ENCODE measurements around the gene LDB1.
A peak's percentile ranks its signal among the peaks of the same experiment; 100 is the strongest.

The LDB1 gene

GRCh38 chr10:102102421-102102820, 17.7 kb downstream of the LDB1 start:
- Histone ChIP-seq H3K4ac (ENCODE audit: low read depth, low read length) (no peak overlapping the region), H4K5ac (ENCODE audit: low read length) (no peak overlapping the region), H3K18ac (ENCODE audit: low read length) (no peak overlapping the region), H2BK5ac (ENCODE audit: low read length) (no peak overlapping the region), H3K36me3 (ENCODE audit: control insufficient read depth, insufficient read depth, low read length) (peaks cover 4% of the 10 kb centered on the region), H3K27ac (ENCODE audit: low read depth, low read length) (no peak overlapping the region), H3K79me2 (ENCODE audit: control insufficient read depth, insufficient read depth, low read length) (no peaks in the 10 kb centered on the region), H3K23ac (ENCODE audit: low read length) (no peak overlapping the region), H3K4me1 (ENCODE audit: control insufficient read depth, low read depth, low read length) (no peaks in the 10 kb centered on the region), H3K27me3 (ENCODE audit: insufficient read depth, low read length, poor library complexity) (no peaks in the 10 kb centered on the region), H3K4me3 (ENCODE audit: low read length) (no peak overlapping the region), H2BK120ac (ENCODE audit: low read depth, low read length) (no peak overlapping the region), H2BK15ac (replicated peaks; ENCODE audit: low read depth) (no peak overlapping the region), H3K56ac (ENCODE audit: low read length) (no peak overlapping the region), H3K4me2 (ENCODE audit: low read length) (no peak overlapping the region), H2AK5ac (ENCODE audit: low read length) (no peak overlapping the region), H4K8ac (ENCODE audit: low read depth, low read length) (no peak overlapping the region), H3K9ac (ENCODE audit: low read length) (no peak overlapping the region), H3K79me1 (ENCODE audit: low read length) (no peaks in the 10 kb centered on the region)
- no CpG with 5 or more reads among the region's 1 CpG for WGBS (ENCODE audit: extremely low coverage, insufficient coverage, low lambda C conversion rate)
- DNase-seq = no peak

GRCh38 chr10:102101152-102101551, 19.0 kb downstream of the LDB1 start:
- Histone ChIP-seq H3K23ac (ENCODE audit: low read length) (no peak overlapping the region), H3K79me1 (ENCODE audit: low read length) (no peaks in the 10 kb centered on the region), H3K9ac (ENCODE audit: low read length) (no peak overlapping the region), H2BK120ac (ENCODE audit: low read depth, low read length) (no peak overlapping the region), H3K4me3 (ENCODE audit: low read length) (no peak overlapping the region), H3K27me3 (ENCODE audit: insufficient read depth, low read length, poor library complexity) (no peaks in the 10 kb centered on the region), H3K79me2 (ENCODE audit: control insufficient read depth, insufficient read depth, low read length) (no peaks in the 10 kb centered on the region), H4K5ac (ENCODE audit: low read length) (no peak overlapping the region), H3K27ac (ENCODE audit: low read depth, low read length) (no peak overlapping the region), H2AK5ac (ENCODE audit: low read length) (no peak overlapping the region), H2BK5ac (ENCODE audit: low read length) (no peak overlapping the region), H4K8ac (ENCODE audit: low read depth, low read length) (no peak overlapping the region), H3K4me1 (ENCODE audit: control insufficient read depth, low read depth, low read length) (no peaks in the 10 kb centered on the region), H3K18ac (ENCODE audit: low read length) (no peak overlapping the region), H3K36me3 (ENCODE audit: control insufficient read depth, insufficient read depth, low read length) (peaks cover under 1% of the 10 kb centered on the region), H3K4ac (ENCODE audit: low read depth, low read length) (no peak overlapping the region), H3K4me2 (ENCODE audit: low read length) (no peak overlapping the region), H3K56ac (ENCODE audit: low read length) (no peak overlapping the region), H2BK15ac (replicated peaks; ENCODE audit: low read depth) (no peak overlapping the region)
- DNase-seq = peak; percentile 18
- no CpG with 5 or more reads among the region's 5 CpGs for WGBS (ENCODE audit: extremely low coverage, insufficient coverage, low lambda C conversion rate)

- Histone ChIP-seq H2BK15ac (replicated peaks; ENCODE audit: low read depth) (no peak overlapping the region), H2BK5ac (ENCODE audit: low read length) (no peak overlapping the region), H3K4ac (ENCODE audit: low read depth, low read length) (no peak overlapping the region), H3K56ac (ENCODE audit: low read length) (no peak overlapping the region), H3K18ac (ENCODE audit: low read length) (no peak overlapping the region), H3K4me1 (ENCODE audit: control insufficient read depth, low read depth, low read length) (no peaks in the 10 kb centered on the region), H4K8ac (ENCODE audit: low read depth, low read length) (no peak overlapping the region), H3K27me3 (ENCODE audit: insufficient read depth, low read length, poor library complexity) (no peaks in the 10 kb centered on the region), H3K79me1 (ENCODE audit: low read length) (no peaks in the 10 kb centered on the region), H3K27ac (ENCODE audit: low read depth, low read length) (no peak overlapping the region), H3K4me2 (ENCODE audit: low read length) (no peak overlapping the region), H3K36me3 (ENCODE audit: control insufficient read depth, insufficient read depth, low read length) (no peaks in the 10 kb centered on the region), H3K9ac (ENCODE audit: low read length) (no peak overlapping the region), H3K23ac (ENCODE audit: low read length) (no peak overlapping the region), H3K4me3 (ENCODE audit: low read length) (no peak overlapping the region), H2AK5ac (ENCODE audit: low read length) (no peak overlapping the region), H3K79me2 (ENCODE audit: control insufficient read depth, insufficient read depth, low read length) (no peaks in the 10 kb centered on the region), H4K5ac (ENCODE audit: low read length) (no peak overlapping the region), H2BK120ac (ENCODE audit: low read depth, low read length) (no peak overlapping the region)
- no peak for DNase-seq
- WGBS (ENCODE audit: extremely low coverage, insufficient coverage, low lambda C conversion rate) = no CpG with 5 or more reads among the region's 7 CpGs
Observed at GRCh38 chr10:102096449-102096848, 23.7 kb downstream of the LDB1 start.

GRCh38 chr10:102090772-102091171, 29.4 kb downstream of the LDB1 start:
- Histone ChIP-seq H3K79me1 (ENCODE audit: low read length) (no peaks in the 10 kb centered on the region), H2BK5ac (ENCODE audit: low read length) (no peak overlapping the region), H3K4me2 (ENCODE audit: low read length) (no peak overlapping the region), H3K18ac (ENCODE audit: low read length) (no peak overlapping the region), H3K23ac (ENCODE audit: low read length) (no peak overlapping the region), H3K9ac (ENCODE audit: low read length) (no peak overlapping the region), H2AK5ac (ENCODE audit: low read length) (no peak overlapping the region), H2BK120ac (ENCODE audit: low read depth, low read length) (no peak overlapping the region), H3K4me3 (ENCODE audit: low read length) (no peak overlapping the region), H3K36me3 (ENCODE audit: control insufficient read depth, insufficient read depth, low read length) (no peaks in the 10 kb centered on the region), H3K79me2 (ENCODE audit: control insufficient read depth, insufficient read depth, low read length) (no peaks in the 10 kb centered on the region), H3K27ac (ENCODE audit: low read depth, low read length) (no peak overlapping the region), H4K5ac (ENCODE audit: low read length) (no peak overlapping the region), H2BK15ac (replicated peaks; ENCODE audit: low read depth) (no peak overlapping the region), H3K27me3 (ENCODE audit: insufficient read depth, low read length, poor library complexity) (no peaks in the 10 kb centered on the region), H3K4me1 (ENCODE audit: control insufficient read depth, low read depth, low read length) (no peaks in the 10 kb centered on the region), H3K4ac (ENCODE audit: low read depth, low read length) (no peak overlapping the region), H3K56ac (ENCODE audit: low read length) (no peak overlapping the region), H4K8ac (ENCODE audit: low read depth, low read length) (no peak overlapping the region)
- no peak for DNase-seq
- WGBS (ENCODE audit: extremely low coverage, insufficient coverage, low lambda C conversion rate) = no CpG with 5 or more reads among the region's 2 CpGs

- Histone ChIP-seq H3K4me3 (ENCODE audit: low read length) (no peak overlapping the region), H4K5ac (ENCODE audit: low read length) (no peak overlapping the region), H3K27me3 (ENCODE audit: insufficient read depth, low read length, poor library complexity) (no peaks in the 10 kb centered on the region), H2BK120ac (ENCODE audit: low read depth, low read length) (no peak overlapping the region), H3K79me2 (ENCODE audit: control insufficient read depth, insufficient read depth, low read length) (no peaks in the 10 kb centered on the region), H4K8ac (ENCODE audit: low read depth, low read length) (no peak overlapping the region), H2AK5ac (ENCODE audit: low read length) (no peak overlapping the region), H3K4me1 (ENCODE audit: control insufficient read depth, low read depth, low read length) (no peaks in the 10 kb centered on the region), H3K18ac (ENCODE audit: low read length) (no peak overlapping the region), H3K79me1 (ENCODE audit: low read length) (no peaks in the 10 kb centered on the region), H3K36me3 (ENCODE audit: control insufficient read depth, insufficient read depth, low read length) (no peaks in the 10 kb centered on the region), H3K4me2 (ENCODE audit: low read length) (no peak overlapping the region), H3K27ac (ENCODE audit: low read depth, low read length) (no peak overlapping the region), H3K23ac (ENCODE audit: low read length) (no peak overlapping the region), H2BK15ac (replicated peaks; ENCODE audit: low read depth) (no peak overlapping the region), H2BK5ac (ENCODE audit: low read length) (no peak overlapping the region), H3K4ac (ENCODE audit: low read depth, low read length) (no peak overlapping the region), H3K56ac (ENCODE audit: low read length) (no peak overlapping the region), H3K9ac (ENCODE audit: low read length) (no peak overlapping the region)
- no peak for DNase-seq
- WGBS (ENCODE audit: extremely low coverage, insufficient coverage, low lambda C conversion rate) = no CpG with 5 or more reads among the region's 8 CpGs
Observed at GRCh38 chr10:102086196-102086595, 34.0 kb downstream of the LDB1 start.

GRCh38 chr10:102085336-102085735, 34.8 kb downstream of the LDB1 start:
- H3K56ac ChIP-seq (ENCODE audit: low read length) = no peak overlapping the region

More at GRCh38 chr10:102085336-102085735, 34.8 kb downstream of the LDB1 start:
- Histone ChIP-seq H2AK5ac (ENCODE audit: low read length) (no peak overlapping the region), H3K18ac (ENCODE audit: low read length) (no peak overlapping the region), H3K4ac (ENCODE audit: low read depth, low read length) (no peak overlapping the region), H3K4me2 (ENCODE audit: low read length) (no peak overlapping the region), H3K27me3 (ENCODE audit: insufficient read depth, low read length, poor library complexity) (no peaks in the 10 kb centered on the region), H4K5ac (ENCODE audit: low read length) (no peak overlapping the region), H2BK15ac (replicated peaks; ENCODE audit: low read depth) (no peak overlapping the region), H4K8ac (ENCODE audit: low read depth, low read length) (no peak overlapping the region), H3K27ac (ENCODE audit: low read depth, low read length) (no peak overlapping the region), H2BK5ac (ENCODE audit: low read length) (no peak overlapping the region), H3K23ac (ENCODE audit: low read length) (no peak overlapping the region), H3K9ac (ENCODE audit: low read length) (no peak overlapping the region), H3K4me1 (ENCODE audit: control insufficient read depth, low read depth, low read length) (no peaks in the 10 kb centered on the region), H3K79me2 (ENCODE audit: control insufficient read depth, insufficient read depth, low read length) (no peaks in the 10 kb centered on the region), H3K79me1 (ENCODE audit: low read length) (no peaks in the 10 kb centered on the region), H2BK120ac (ENCODE audit: low read depth, low read length) (no peak overlapping the region), H3K4me3 (ENCODE audit: low read length) (no peak overlapping the region), H3K36me3 (ENCODE audit: control insufficient read depth, insufficient read depth, low read length) (no peaks in the 10 kb centered on the region)
- DNase-seq = no peak
- WGBS (ENCODE audit: extremely low coverage, insufficient coverage, low lambda C conversion rate) = no CpG with 5 or more reads among the region's 3 CpGs

Data from mesendoderm (in vitro differentiated cells).